ENCODE results near the gene STX10. TPM values are rescaled to one million over a fixed set of nuclear protein-coding genes. Genes with fewer than 3 reads are reported as not detected.

STX10 gene
- total and polyA plus RNA-seq, 9 of the 15 experiments (the other 6 are each of a cell fraction or from before 2014, with no cell fraction given) = 0.51 to 66.3 (median 31.0) TPM

DNA sequence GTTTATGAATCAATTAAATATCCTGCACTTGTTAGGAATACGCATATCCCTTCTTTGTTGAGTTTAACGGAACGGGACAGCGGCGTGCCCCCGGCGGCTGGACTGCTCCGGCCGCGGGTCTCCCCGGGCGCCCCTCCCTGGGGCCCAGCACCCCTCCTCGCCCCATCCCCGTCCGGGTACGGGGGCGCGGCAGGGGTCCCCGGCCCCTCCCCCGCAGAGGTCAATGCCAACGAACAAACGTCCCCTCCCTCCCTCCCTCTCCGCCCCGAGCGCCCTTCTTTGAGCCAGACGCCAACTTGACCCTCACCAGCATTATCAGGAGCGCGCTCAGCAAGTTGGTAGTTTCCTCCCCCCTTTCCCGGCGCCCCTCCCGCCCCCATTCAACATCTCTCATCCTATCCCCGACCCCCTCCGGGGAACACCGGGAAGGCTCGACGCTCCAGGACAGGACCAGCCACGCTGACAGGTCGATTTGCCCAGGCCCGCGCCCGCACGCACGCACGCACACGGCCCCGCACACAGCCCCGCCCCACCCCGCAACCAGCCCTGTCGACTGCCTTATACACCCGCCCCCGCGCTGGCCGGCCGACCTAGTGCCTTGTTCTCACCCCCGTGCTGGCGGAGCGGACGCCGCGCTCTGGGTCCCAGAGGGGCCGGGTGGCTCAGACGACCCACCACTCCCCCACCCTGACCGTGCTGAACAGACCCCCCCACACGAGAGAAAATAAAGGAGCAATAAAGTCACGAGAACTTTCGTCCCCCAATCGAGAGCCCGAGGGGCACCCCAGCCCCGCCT is 52.5 kb downstream of the STX10 start (continued):
- TF ChIP-seq RBFOX2 (IDR thresholded peaks at IDR 0.05; ENCODE audit: low read depth, low read length) (peak; percentile 78), GABPB2 (CRISPR knock-in tag; conservative IDR thresholded peaks at IDR 0.05) (0 out of 2 replicates have a peak, but pooled peaks have one; percentile 34), ELF2 (CRISPR knock-in tag; IDR thresholded peaks at IDR 0.05) (no peak; the same call in none of the 2 replicates), GABPB1 (CRISPR knock-in tag; IDR thresholded peaks at IDR 0.05) (0 out of 2 replicates have a peak, but pooled peaks have one; percentile 60), HDAC8 (tag; IDR thresholded peaks at IDR 0.05) (no peak), ZNF668 (CRISPR knock-in tag; IDR thresholded peaks at IDR 0.05) (no peak), GTF2A2 (tag; IDR thresholded peaks at IDR 0.05) (no peak)
- TF ChIP-seq, protein P1, sequence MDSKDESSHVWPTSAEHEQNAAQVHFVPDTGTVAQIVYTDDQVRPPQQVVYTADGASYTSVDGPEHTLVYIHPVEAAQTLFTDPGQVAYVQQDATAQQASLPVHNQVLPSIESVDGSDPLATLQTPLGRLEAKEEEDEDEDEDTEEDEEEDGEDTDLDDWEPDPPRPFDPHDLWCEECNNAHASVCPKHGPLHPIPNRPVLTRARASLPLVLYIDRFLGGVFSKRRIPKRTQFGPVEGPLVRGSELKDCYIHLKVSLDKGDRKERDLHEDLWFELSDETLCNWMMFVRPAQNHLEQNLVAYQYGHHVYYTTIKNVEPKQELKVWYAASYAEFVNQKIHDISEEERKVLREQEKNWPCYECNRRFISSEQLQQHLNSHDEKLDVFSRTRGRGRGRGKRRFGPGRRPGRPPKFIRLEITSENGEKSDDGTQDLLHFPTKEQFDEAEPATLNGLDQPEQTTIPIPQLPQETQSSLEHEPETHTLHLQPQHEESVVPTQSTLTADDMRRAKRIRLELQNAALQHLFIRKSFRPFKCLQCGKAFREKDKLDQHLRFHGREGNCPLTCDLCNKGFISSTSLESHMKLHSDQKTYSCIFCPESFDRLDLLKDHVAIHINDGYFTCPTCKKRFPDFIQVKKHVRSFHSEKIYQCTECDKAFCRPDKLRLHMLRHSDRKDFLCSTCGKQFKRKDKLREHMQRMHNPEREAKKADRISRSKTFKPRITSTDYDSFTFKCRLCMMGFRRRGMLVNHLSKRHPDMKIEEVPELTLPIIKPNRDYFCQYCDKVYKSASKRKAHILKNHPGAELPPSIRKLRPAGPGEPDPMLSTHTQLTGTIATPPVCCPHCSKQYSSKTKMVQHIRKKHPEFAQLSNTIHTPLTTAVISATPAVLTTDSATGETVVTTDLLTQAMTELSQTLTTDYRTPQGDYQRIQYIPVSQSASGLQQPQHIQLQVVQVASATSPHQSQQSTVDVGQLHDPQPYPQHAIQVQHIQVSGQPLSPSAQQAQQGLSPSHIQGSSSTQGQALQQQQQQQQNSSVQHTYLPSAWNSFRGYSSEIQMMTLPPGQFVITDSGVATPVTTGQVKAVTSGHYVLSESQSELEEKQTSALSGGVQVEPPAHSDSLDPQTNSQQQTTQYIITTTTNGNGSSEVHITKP (IDR thresholded peaks at IDR 0.05; ENCODE audit: partially characterized antibody) = peak; percentile 13
- TF ChIP-seq, protein P2, sequence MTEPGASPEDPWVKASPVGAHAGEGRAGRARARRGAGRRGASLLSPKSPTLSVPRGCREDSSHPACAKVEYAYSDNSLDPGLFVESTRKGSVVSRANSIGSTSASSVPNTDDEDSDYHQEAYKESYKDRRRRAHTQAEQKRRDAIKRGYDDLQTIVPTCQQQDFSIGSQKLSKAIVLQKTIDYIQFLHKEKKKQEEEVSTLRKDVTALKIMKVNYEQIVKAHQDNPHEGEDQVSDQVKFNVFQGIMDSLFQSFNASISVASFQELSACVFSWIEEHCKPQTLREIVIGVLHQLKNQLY (CRISPR knock-in tag; conservative IDR thresholded peaks at IDR 0.05) = no peak
- TF ChIP-seq, protein P3, sequence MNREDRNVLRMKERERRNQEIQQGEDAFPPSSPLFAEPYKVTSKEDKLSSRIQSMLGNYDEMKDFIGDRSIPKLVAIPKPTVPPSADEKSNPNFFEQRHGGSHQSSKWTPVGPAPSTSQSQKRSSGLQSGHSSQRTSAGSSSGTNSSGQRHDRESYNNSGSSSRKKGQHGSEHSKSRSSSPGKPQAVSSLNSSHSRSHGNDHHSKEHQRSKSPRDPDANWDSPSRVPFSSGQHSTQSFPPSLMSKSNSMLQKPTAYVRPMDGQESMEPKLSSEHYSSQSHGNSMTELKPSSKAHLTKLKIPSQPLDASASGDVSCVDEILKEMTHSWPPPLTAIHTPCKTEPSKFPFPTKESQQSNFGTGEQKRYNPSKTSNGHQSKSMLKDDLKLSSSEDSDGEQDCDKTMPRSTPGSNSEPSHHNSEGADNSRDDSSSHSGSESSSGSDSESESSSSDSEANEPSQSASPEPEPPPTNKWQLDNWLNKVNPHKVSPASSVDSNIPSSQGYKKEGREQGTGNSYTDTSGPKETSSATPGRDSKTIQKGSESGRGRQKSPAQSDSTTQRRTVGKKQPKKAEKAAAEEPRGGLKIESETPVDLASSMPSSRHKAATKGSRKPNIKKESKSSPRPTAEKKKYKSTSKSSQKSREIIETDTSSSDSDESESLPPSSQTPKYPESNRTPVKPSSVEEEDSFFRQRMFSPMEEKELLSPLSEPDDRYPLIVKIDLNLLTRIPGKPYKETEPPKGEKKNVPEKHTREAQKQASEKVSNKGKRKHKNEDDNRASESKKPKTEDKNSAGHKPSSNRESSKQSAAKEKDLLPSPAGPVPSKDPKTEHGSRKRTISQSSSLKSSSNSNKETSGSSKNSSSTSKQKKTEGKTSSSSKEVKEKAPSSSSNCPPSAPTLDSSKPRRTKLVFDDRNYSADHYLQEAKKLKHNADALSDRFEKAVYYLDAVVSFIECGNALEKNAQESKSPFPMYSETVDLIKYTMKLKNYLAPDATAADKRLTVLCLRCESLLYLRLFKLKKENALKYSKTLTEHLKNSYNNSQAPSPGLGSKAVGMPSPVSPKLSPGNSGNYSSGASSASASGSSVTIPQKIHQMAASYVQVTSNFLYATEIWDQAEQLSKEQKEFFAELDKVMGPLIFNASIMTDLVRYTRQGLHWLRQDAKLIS (CRISPR knock-in tag; IDR thresholded peaks at IDR 0.05) = 0 out of 2 replicates have a peak, but pooled peaks have one; percentile 39
- TF ChIP-seq, protein P4, sequence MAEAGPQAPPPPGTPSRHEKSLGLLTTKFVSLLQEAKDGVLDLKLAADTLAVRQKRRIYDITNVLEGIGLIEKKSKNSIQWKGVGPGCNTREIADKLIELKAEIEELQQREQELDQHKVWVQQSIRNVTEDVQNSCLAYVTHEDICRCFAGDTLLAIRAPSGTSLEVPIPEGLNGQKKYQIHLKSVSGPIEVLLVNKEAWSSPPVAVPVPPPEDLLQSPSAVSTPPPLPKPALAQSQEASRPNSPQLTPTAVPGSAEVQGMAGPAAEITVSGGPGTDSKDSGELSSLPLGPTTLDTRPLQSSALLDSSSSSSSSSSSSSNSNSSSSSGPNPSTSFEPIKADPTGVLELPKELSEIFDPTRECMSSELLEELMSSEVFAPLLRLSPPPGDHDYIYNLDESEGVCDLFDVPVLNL (CRISPR knock-in tag; IDR thresholded peaks at IDR 0.05; ENCODE audit: low read depth) = no peak
- TF ChIP-seq, protein P5, sequence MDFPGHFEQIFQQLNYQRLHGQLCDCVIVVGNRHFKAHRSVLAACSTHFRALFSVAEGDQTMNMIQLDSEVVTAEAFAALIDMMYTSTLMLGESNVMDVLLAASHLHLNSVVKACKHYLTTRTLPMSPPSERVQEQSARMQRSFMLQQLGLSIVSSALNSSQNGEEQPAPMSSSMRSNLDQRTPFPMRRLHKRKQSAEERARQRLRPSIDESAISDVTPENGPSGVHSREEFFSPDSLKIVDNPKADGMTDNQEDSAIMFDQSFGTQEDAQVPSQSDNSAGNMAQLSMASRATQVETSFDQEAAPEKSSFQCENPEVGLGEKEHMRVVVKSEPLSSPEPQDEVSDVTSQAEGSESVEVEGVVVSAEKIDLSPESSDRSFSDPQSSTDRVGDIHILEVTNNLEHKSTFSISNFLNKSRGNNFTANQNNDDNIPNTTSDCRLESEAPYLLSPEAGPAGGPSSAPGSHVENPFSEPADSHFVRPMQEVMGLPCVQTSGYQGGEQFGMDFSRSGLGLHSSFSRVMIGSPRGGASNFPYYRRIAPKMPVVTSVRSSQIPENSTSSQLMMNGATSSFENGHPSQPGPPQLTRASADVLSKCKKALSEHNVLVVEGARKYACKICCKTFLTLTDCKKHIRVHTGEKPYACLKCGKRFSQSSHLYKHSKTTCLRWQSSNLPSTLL (IDR thresholded peaks at IDR 0.05) = no peak

Measured in K562 (cell line).